WERI-Rb-1 (cell line): ENCODE measurements around the gene WFDC1.

Experiments
- DNase-seq: peaks from one replicate; pipeline ENCODE4 v3.0.0-alpha.2; 2020
- H3K27ac ChIP-seq: fragments of 250-450 bp; sonication (Bioruptor Pico); 2 replicates; pipeline ENCODE4 v1.5.1; 2020; ENCODE audit warnings: mild to moderate bottlenecking, moderate library complexity
- H3K27me3 ChIP-seq: fragments of 250-450 bp; sonication (Bioruptor Pico); 2 replicates; pipeline ENCODE4 v1.5.1; 2021; ENCODE audit warnings: mild to moderate bottlenecking, low read depth, moderate library complexity; ENCODE audit not compliant: insufficient read depth, severe bottlenecking
- H3K36me3 ChIP-seq: fragments of 250-450 bp; sonication (Bioruptor Pico); 2 replicates; pipeline ENCODE4 v1.5.1; 2020; ENCODE audit warnings: mild to moderate bottlenecking, moderate library complexity
- H3K4me3 ChIP-seq: 2 replicates; pipeline ENCODE4 v1.5.1; 2011; ENCODE audit warnings: low read depth, mild to moderate bottlenecking, control low read depth, low read length
- H3K9me3 ChIP-seq: fragments of 250-450 bp; sonication (Bioruptor Pico); 2 replicates; pipeline ENCODE4 v1.5.1; 2021; ENCODE audit warnings: mild to moderate bottlenecking, moderate library complexity; ENCODE audit not compliant: severe bottlenecking
- TF ChIP-seq, protein P1 (sequence below): IDR thresholded peaks from 2 replicates; pipeline ENCODE4 v1.5.1; 2011; ENCODE audit warnings: low read depth, mild to moderate bottlenecking, control low read depth, inconsistent platforms, low read length

Gene WFDC1

GRCh38 chr16:84323606-84324005 is 28.9 kb downstream of the WFDC1 start:
- Histone ChIP-seq H3K27ac (no peak overlapping the region), H3K27me3 (no peaks in the 10 kb centered on the region)
- no peak for DNase-seq

DNA sequence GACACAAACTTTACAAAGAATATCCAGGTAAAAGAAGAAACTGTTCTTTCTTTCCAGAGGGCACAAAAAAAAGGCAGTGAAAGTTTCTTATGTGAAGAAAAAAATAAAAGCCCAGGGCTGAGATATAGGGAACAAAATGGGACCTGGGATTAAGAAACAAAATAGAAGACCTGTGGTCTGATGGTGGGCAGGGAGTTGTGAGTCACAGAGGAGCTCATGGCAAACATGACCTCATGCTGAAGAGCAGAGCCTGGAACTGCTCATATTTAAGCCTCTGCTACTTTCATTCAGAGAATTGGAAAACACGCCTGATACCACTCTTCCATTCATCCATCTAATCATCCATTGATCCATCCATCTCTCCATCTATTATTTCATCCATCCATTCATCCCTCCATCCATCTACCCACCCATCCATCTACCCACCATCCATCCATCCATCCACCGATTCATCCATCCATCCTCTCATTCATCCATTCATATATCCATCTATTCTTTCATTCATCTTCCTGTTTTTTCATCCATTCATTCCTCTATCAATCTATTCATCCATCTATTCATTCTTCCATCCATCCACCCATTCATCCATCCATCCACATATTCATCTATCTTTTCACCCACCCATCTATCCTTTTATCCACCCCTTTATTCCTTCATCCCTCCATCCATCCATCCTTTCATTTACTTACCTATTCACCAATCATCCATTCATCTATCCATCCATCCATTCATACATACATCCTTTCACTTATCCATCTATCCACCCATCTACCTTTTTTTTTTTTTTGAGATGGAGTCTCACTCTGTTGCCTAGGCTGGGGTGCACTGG is 30.0 kb downstream of the WFDC1 start:
- H3K9me3 ChIP-seq, result no peaks in the 10 kb centered on the region
- H3K27me3 ChIP-seq, result no peaks in the 10 kb centered on the region
- H3K4me3 ChIP-seq, result no peak overlapping the region
- no peak for DNase-seq
- no peaks in the 10 kb centered on the region for H3K36me3 ChIP-seq
- no peak overlapping the region for H3K27ac ChIP-seq
- TF ChIP-seq, protein P1, sequence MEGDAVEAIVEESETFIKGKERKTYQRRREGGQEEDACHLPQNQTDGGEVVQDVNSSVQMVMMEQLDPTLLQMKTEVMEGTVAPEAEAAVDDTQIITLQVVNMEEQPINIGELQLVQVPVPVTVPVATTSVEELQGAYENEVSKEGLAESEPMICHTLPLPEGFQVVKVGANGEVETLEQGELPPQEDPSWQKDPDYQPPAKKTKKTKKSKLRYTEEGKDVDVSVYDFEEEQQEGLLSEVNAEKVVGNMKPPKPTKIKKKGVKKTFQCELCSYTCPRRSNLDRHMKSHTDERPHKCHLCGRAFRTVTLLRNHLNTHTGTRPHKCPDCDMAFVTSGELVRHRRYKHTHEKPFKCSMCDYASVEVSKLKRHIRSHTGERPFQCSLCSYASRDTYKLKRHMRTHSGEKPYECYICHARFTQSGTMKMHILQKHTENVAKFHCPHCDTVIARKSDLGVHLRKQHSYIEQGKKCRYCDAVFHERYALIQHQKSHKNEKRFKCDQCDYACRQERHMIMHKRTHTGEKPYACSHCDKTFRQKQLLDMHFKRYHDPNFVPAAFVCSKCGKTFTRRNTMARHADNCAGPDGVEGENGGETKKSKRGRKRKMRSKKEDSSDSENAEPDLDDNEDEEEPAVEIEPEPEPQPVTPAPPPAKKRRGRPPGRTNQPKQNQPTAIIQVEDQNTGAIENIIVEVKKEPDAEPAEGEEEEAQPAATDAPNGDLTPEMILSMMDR, result no peak

More at GRCh38 chr16:84323606-84324005, 28.9 kb downstream of the WFDC1 start:
- no peaks in the 10 kb centered on the region for H3K9me3 ChIP-seq
- H3K4me3 ChIP-seq, result no peak overlapping the region
- no peaks in the 10 kb centered on the region for H3K36me3 ChIP-seq
- TF ChIP-seq, protein P1, result no peak

GRCh38 chr16:84326545-84326944 is 31.9 kb downstream of the WFDC1 start:
- TF ChIP-seq, protein P1, result no peak
- Histone ChIP-seq H3K27me3 (no peaks in the 10 kb centered on the region), H3K9me3 (no peaks in the 10 kb centered on the region)

DNA sequence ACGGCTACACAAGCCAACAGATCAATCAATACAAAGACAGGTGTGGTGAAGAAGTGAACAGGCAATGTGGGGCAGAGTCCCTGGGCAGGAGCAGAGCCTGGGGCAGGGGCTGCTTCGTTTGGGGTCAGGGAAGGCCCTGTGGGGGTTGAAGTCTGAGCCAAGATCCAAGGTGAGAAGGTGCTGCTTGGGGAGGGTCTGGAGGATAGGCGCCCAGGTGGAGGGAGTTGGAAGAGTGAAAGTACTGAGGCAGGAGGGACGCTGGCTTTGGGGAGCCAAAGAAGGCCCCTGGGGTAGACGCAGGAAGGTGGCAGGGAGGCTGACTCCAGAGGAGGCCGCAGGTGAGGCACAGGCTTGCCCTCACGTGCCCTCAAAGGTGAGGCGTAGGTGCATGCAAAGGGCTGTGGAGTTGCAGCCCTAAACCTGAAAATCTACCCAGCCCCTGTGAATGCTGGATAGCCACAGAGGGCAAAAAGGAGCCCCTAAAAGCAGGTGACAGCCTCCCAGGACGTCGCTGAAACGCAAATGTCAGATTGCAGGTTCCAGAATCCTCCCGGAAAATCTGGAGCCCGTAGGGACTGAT is 33.3 kb downstream of the WFDC1 start:
- TF ChIP-seq, protein P1, result no peak
- no peaks in the 10 kb centered on the region for H3K27me3 ChIP-seq
- H3K36me3 ChIP-seq, result no peaks in the 10 kb centered on the region
- no peak for DNase-seq
- no peak overlapping the region for H3K27ac ChIP-seq
- H3K4me3 ChIP-seq, result no peak overlapping the region
- no peaks in the 10 kb centered on the region for H3K9me3 ChIP-seq

More at GRCh38 chr16:84326545-84326944, 31.9 kb downstream of the WFDC1 start:
- no peak overlapping the region for H3K27ac ChIP-seq
- no peaks in the 10 kb centered on the region for H3K36me3 ChIP-seq
- no peak for DNase-seq
- no peak overlapping the region for H3K4me3 ChIP-seq

- TF ChIP-seq, protein P1, result no peak
- no peak for DNase-seq
- H3K36me3 ChIP-seq, result no peaks in the 10 kb centered on the region
- H3K27me3 ChIP-seq, result no peaks in the 10 kb centered on the region
- H3K27ac ChIP-seq, result no peak overlapping the region
- no peaks in the 10 kb centered on the region for H3K9me3 ChIP-seq
- H3K4me3 ChIP-seq, result no peak overlapping the region
Observed at GRCh38 chr16:84329016-84329415, 34.3 kb downstream of the WFDC1 start.
